Lung (tissue), 12 donors: ENCODE measurements around the gene COL15A1. TPM values are rescaled to one million over a fixed set of nuclear protein-coding genes. Genes with fewer than 3 reads are reported as not detected.
A peak's percentile ranks its signal among the peaks of the same experiment; 100 is the strongest.

ENCODE experiments used
- ATAC-seq: fragments of 200-7000 bp; cut with Tn5 transposase; one replicate; pipeline ENCODE4 v1.9.1; 2020; ENCODE audit warnings: moderate number of reproducible peaks; ENCODE audit not compliant: insufficient read depth, low FRiP score
- DNase-seq, 3 donors: peaks; one replicate each; pipeline ENCODE4 v3.0.0-alpha.2; 2013 to 2017
- H3K27ac ChIP-seq, 2 donors: one replicate each; pipeline ENCODE4 v1.5.1; 2013; ENCODE audit warnings: mild to moderate bottlenecking in 2 of 2, moderate library complexity in 2 of 2, control low read depth in 1 of 2, inconsistent platforms in 1 of 2, low read depth in 1 of 2, low read length in 1 of 2
- H3K27me3 ChIP-seq, 3 donors: one replicate each; pipeline ENCODE4 v1.5.1; 2013; ENCODE audit warnings: low read length in 2 of 3; ENCODE audit not compliant: control insufficient read depth in 3 of 3, insufficient read depth in 3 of 3
- H3K36me3 ChIP-seq, 4 donors: one replicate each; pipeline ENCODE4 v1.5.1; 2013; ENCODE audit warnings: low read length in 4 of 4, mild to moderate bottlenecking in 1 of 4, moderate library complexity in 1 of 4; ENCODE audit not compliant: control insufficient read depth in 4 of 4, insufficient read depth in 4 of 4
- H3K4me1 ChIP-seq, 5 donors: one replicate each; pipeline ENCODE4 v1.5.1; 2013; ENCODE audit warnings: low read length in 5 of 5, mild to moderate bottlenecking in 2 of 5, moderate library complexity in 1 of 5; ENCODE audit not compliant: control insufficient read depth in 5 of 5, insufficient read depth in 5 of 5
- H3K4me3 ChIP-seq: one replicate; pipeline ENCODE4 v1.5.1; 2013; ENCODE audit warnings: mild to moderate bottlenecking, control low read depth, moderate library complexity
- H3K9ac ChIP-seq, 2 donors: one replicate each; pipeline ENCODE4 v1.5.1; 2013; ENCODE audit warnings: low read length in 2 of 2, control low read depth in 1 of 2; ENCODE audit not compliant: insufficient read depth in 1 of 2
- H3K9me3 ChIP-seq, 4 donors: one replicate each; pipeline ENCODE4 v1.5.1; 2013; ENCODE audit warnings: low read length in 3 of 4, mild to moderate bottlenecking in 1 of 4, moderate library complexity in 1 of 4; ENCODE audit not compliant: control insufficient read depth in 4 of 4, insufficient read depth in 3 of 4
- WGBS, 2 donors: extraction: QIAGEN DNeasy Blood & Tissue Kit; methylation state at CpG; one replicate each; pipeline ENCODE4 v1.1.7; 2013; 5-methylcytosine and 5-hydroxymethylcytosine counted together
- polyA plus RNA-seq, 2 donors: library from polyadenylated mRNA; stranded (reverse); fragments of 200-250 nt; gene quantifications; one replicate each; pipeline ENCODE4 v1.2.1, GENCODE V29; 2013
- total RNA-seq, 2 donors: library from RNA; depleted of rRNA in 1 of 2; stranded (reverse); fragments of >200 nt in 1 of 2; gene quantifications; one replicate each; pipeline ENCODE4 v1.2.1, GENCODE V29; 2014 to 2021
- TF ChIP-seq, protein P1 (sequence below): IDR thresholded peaks from 2 replicates; pipeline ENCODE4 v1.5.1; 2012; ENCODE audit warnings: mild to moderate bottlenecking; ENCODE audit errors: control extremely low read depth, extremely low read depth
- donor health status: control.
- donor health status: control.
- donor health status: Bipolar disorder and iron deficiency.
- donor health status: healthy.
- donor health status: DM: yes; HTN: yes; CAD: no.

COL15A1 gene
- total and polyA plus RNA-seq, 4 donors = 2.9 to 40.5 (median 8.5) TPM

DNA sequence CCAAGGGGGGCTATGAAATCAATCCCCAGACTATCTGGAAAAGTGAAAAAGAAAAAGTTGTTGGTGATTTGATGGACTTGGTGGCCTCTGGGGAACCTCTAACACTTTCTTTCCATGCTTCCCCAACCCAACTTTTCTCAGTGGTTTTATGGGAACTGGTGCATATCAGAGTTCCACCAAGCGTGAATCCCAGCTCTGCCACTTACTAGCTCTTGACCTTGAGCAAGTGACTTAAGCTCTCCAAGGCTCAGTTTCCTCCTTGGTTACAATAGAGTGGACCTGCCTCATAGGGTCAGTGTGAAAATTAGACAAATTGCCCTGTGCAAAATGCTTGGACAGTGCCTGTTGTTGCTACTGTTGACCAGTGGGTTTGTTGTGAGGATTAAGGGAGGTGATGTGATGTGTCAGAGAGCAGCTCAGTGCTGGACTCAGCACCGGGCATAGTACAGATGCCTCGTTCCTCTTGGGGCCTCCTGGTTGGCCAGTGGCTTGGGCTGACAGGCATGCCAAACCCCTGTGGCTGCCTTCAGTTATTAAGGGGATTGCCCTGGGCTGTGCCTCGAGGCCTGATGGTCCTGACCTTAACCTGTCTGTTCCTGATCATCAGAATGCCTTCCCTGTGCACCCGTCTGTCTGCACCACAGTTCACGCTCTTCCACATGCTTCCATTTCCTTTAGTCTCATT lies 49.3 kb downstream of the COL15A1 start:
- H3K36me3 ChIP-seq = no peaks in the 10 kb centered on the region
- TF ChIP-seq, protein P1, sequence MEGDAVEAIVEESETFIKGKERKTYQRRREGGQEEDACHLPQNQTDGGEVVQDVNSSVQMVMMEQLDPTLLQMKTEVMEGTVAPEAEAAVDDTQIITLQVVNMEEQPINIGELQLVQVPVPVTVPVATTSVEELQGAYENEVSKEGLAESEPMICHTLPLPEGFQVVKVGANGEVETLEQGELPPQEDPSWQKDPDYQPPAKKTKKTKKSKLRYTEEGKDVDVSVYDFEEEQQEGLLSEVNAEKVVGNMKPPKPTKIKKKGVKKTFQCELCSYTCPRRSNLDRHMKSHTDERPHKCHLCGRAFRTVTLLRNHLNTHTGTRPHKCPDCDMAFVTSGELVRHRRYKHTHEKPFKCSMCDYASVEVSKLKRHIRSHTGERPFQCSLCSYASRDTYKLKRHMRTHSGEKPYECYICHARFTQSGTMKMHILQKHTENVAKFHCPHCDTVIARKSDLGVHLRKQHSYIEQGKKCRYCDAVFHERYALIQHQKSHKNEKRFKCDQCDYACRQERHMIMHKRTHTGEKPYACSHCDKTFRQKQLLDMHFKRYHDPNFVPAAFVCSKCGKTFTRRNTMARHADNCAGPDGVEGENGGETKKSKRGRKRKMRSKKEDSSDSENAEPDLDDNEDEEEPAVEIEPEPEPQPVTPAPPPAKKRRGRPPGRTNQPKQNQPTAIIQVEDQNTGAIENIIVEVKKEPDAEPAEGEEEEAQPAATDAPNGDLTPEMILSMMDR = no peak
- H3K4me1 ChIP-seq = peaks cover 0 to 13% (median 7%) of the 10 kb centered on the region in 5 donors
- DNase-seq (no peak), ATAC-seq (no peak)
- peaks cover 0 to 5% (median 0%) of the 10 kb centered on the region in 4 donors for H3K9me3 ChIP-seq
- no peak overlapping the region for H3K4me3 ChIP-seq
- no peaks in the 10 kb centered on the region for H3K27me3 ChIP-seq
- peak overlapping the region in 1 of 2 donors; percentile 26 for H3K27ac ChIP-seq
- 77 to 90% methylated on average over 6 of the region's 6 CpGs for WGBS, 2 donors
- no peak overlapping the region for H3K9ac ChIP-seq

DNA sequence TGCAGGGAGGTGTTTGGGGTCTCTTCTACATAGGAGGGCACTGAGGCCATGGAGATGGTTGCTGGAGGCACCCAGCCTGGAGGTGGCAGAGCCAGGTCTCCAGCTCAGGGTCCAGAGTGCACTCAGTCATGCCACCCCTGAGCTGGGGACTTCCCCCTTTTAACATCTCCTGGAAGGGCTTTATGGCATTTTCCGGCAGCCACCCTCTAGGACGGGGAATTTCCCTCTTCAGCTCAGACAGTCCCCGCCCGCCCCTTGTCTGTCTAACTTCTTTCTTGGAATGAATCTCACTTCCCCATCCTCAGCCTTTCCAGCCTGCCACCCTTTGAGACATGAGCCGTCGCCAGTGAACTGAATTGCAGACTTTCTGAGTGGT lies 49.9 kb downstream of the COL15A1 start:
- peak; percentile 55 for ATAC-seq
- Histone ChIP-seq H3K9me3 (peaks cover 0 to 5% (median 0%) of the 10 kb centered on the region in 4 donors), H3K27ac (peak overlapping the region in 1 of 2 donors; percentile 26), H3K4me3 (no peak overlapping the region), H3K4me1 (peaks cover 0 to 16% (median 3%) of the 10 kb centered on the region in 5 donors), H3K27me3 (no peaks in the 10 kb centered on the region), H3K9ac (no peak overlapping the region), H3K36me3 (no peaks in the 10 kb centered on the region)
- TF ChIP-seq, protein P1 = no peak
- WGBS, 2 donors = 30 to 40% methylated on average over 6 of the region's 6 CpGs
- no peak for DNase-seq

DNA sequence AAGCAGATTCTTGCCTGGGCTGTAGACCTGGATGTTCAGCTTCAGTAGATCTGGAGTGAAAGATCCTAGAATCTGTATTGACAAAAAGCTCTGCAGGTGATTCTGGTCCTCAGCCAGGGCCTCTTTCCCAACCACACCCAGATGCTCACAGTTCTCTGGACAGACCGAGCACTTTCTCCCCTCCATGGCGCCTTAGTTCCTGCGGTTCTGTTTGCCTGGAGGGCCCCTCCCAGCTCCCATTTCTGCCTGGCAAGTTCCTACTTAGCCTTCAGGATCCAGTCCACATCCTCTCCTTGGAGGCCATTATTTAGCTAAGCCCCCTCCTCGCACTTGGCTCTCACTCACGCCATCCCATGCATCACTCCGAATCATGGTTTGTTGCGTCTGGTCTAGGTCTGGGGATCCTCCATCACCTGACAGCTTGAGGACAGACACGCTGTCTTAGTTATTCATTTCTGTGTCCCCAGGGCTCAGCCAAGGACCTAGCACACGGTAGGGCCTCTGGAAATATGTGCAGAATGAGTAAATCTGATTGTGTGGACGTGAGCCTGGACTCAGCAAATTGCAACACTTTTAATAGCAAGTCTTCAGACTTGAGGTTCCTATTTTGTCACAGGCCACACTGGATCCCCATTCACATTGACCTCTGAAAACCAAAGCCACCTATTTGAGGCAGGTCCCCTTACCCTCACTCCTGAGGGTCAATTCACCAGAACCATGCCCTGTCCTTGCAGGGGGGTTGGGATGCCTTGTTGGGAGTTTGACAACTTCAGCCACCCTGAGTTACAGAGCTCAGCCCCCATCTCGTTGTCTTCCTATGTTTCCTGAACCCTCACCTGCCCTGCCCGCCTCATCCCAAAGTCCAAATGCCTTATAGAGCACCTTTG lies 50.7 kb downstream of the COL15A1 start:
- H3K27me3 ChIP-seq = no peaks in the 10 kb centered on the region
- TF ChIP-seq, protein P1 = no peak
- H3K4me3 ChIP-seq = no peak overlapping the region
- no peak for ATAC-seq
- no peaks in the 10 kb centered on the region for H3K36me3 ChIP-seq
- peak overlapping the region in 1 of 2 donors; percentile 46 for H3K27ac ChIP-seq
- H3K9me3 ChIP-seq = peaks cover 0 to 5% (median 0%) of the 10 kb centered on the region in 4 donors
- 75 to 82% methylated on average over 12 of the region's 12 CpGs for WGBS, 2 donors
- H3K9ac ChIP-seq = no peak overlapping the region
- no peak for DNase-seq
- peaks cover 0 to 20% (median 3%) of the 10 kb centered on the region in 5 donors for H3K4me1 ChIP-seq
